Skeletal muscle tissue (tissue), 4 donors: Measurements from ENCODE around the gene DCDC2C. TPM values are rescaled to one million over a fixed set of nuclear protein-coding genes. Genes with fewer than 3 reads are reported as not detected.

Experiments used
- H3K27ac ChIP-seq: one replicate; pipeline ENCODE4 v1.7.0; 2013; ENCODE audit warnings: mild to moderate bottlenecking, low read depth, low read length, inconsistent platforms
- H3K27me3 ChIP-seq, 3 donors: one replicate each; pipeline ENCODE4 v1.7.0; 2013; ENCODE audit warnings: low read length in 3 of 3; ENCODE audit not compliant: control insufficient read depth in 3 of 3, insufficient read depth in 3 of 3
- H3K36me3 ChIP-seq, 3 donors: one replicate each; pipeline ENCODE4 v1.7.0; 2013; ENCODE audit warnings: low read length in 3 of 3; ENCODE audit not compliant: control insufficient read depth in 3 of 3, insufficient read depth in 3 of 3
- H3K4me1 ChIP-seq, 3 donors: one replicate each; pipeline ENCODE4 v1.7.0; 2013; ENCODE audit warnings: low read length in 3 of 3, mild to moderate bottlenecking in 3 of 3; ENCODE audit not compliant: control insufficient read depth in 3 of 3, insufficient read depth in 3 of 3
- H3K4me3 ChIP-seq, 3 donors: one replicate each; pipeline ENCODE4 v1.7.0; 2013; ENCODE audit warnings: low read length in 3 of 3
- H3K9ac ChIP-seq, 3 donors: one replicate each; pipeline ENCODE4 v1.7.0; 2013; ENCODE audit warnings: low read length in 3 of 3, mild to moderate bottlenecking in 3 of 3, moderate library complexity in 2 of 3, low read depth in 1 of 3
- H3K9me3 ChIP-seq, 3 donors: one replicate each; pipeline ENCODE4 v1.7.0; 2013; ENCODE audit warnings: low read length in 3 of 3; ENCODE audit not compliant: control insufficient read depth in 3 of 3
- total RNA-seq: library from RNA; depleted of rRNA; stranded (reverse); fragments of >200 nt; gene quantifications from one replicate; pipeline ENCODE4 v1.2.3, GENCODE V29; 2014
- donor health status: Osteomylitis.

DCDC2C gene
- total RNA-seq, 1 donor from 2014 or later = not detected

- Histone ChIP-seq H3K27ac (no peak overlapping the region), H3K4me1 (peaks cover 0 to 3% (median 0%) of the 10 kb centered on the region in 3 donors)
Measured at GRCh38 chr2:3867469-3867868, 164.1 kb downstream of the DCDC2C start.

GRCh38 chr2:3868012-3868805 is 164.8 kb downstream of the DCDC2C start:
- no peak overlapping the region for H3K9ac ChIP-seq
- peaks cover 0 to 3% (median 0%) of the 10 kb centered on the region in 3 donors for H3K4me1 ChIP-seq
- H3K9me3 ChIP-seq = peaks cover 0 to 2% (median 0%) of the 10 kb centered on the region in 3 donors
- no peaks in the 10 kb centered on the region for H3K36me3 ChIP-seq
- H3K27me3 ChIP-seq = no peaks in the 10 kb centered on the region
- H3K27ac ChIP-seq = no peak overlapping the region
- H3K4me3 ChIP-seq = no peak overlapping the region

More at GRCh38 chr2:3867469-3867868, 164.1 kb downstream of the DCDC2C start:
- Histone ChIP-seq H3K27me3 (no peaks in the 10 kb centered on the region), H3K36me3 (no peaks in the 10 kb centered on the region), H3K9ac (no peak overlapping the region), H3K9me3 (peaks cover 0 to 2% (median 0%) of the 10 kb centered on the region in 3 donors), H3K4me3 (no peak overlapping the region)

GRCh38 chr2:3870222-3870621 is 166.8 kb downstream of the DCDC2C start:
- no peak overlapping the region for H3K4me3 ChIP-seq
- no peaks in the 10 kb centered on the region for H3K27me3 ChIP-seq
- peaks cover 0 to 2% (median 0%) of the 10 kb centered on the region in 3 donors for H3K9me3 ChIP-seq
- H3K9ac ChIP-seq = no peak overlapping the region
- H3K36me3 ChIP-seq = no peaks in the 10 kb centered on the region
- no peak overlapping the region for H3K27ac ChIP-seq
- H3K4me1 ChIP-seq = peaks cover 0 to 3% (median 0%) of the 10 kb centered on the region in 3 donors

GRCh38 chr2:3871002-3871401 is 167.6 kb downstream of the DCDC2C start:
- Histone ChIP-seq H3K36me3 (no peaks in the 10 kb centered on the region), H3K4me3 (no peak overlapping the region), H3K9me3 (peaks cover 0 to 2% (median 0%) of the 10 kb centered on the region in 3 donors), H3K27me3 (no peaks in the 10 kb centered on the region), H3K9ac (no peak overlapping the region), H3K27ac (no peak overlapping the region), H3K4me1 (no peaks in the 10 kb centered on the region)

- Histone ChIP-seq H3K4me3 (no peak overlapping the region), H3K9ac (no peak overlapping the region), H3K4me1 (no peaks in the 10 kb centered on the region), H3K27me3 (no peaks in the 10 kb centered on the region), H3K27ac (no peak overlapping the region), H3K9me3 (peaks cover 0 to 2% (median 0%) of the 10 kb centered on the region in 3 donors), H3K36me3 (no peaks in the 10 kb centered on the region)
Measured at GRCh38 chr2:3872451-3872850, 169.1 kb downstream of the DCDC2C start.

GRCh38 chr2:3873899-3874298 is 170.5 kb downstream of the DCDC2C start:
- H3K4me3 ChIP-seq = no peak overlapping the region
- no peaks in the 10 kb centered on the region for H3K9me3 ChIP-seq
- H3K27ac ChIP-seq = no peak overlapping the region

GRCh38 chr2:3876221-3876620 is 172.8 kb downstream of the DCDC2C start:
- H3K27ac ChIP-seq = no peak overlapping the region
- H3K4me3 ChIP-seq = no peak overlapping the region
- no peaks in the 10 kb centered on the region for H3K27me3 ChIP-seq
- H3K36me3 ChIP-seq = no peaks in the 10 kb centered on the region
- H3K9ac ChIP-seq = no peak overlapping the region
- H3K9me3 ChIP-seq = no peaks in the 10 kb centered on the region
- H3K4me1 ChIP-seq = no peaks in the 10 kb centered on the region

More at GRCh38 chr2:3873899-3874298, 170.5 kb downstream of the DCDC2C start:
- H3K4me1 ChIP-seq = no peaks in the 10 kb centered on the region
- H3K36me3 ChIP-seq = no peaks in the 10 kb centered on the region
- H3K9ac ChIP-seq = no peak overlapping the region
- H3K27me3 ChIP-seq = no peaks in the 10 kb centered on the region

- no peak overlapping the region for H3K4me3 ChIP-seq
- no peaks in the 10 kb centered on the region for H3K9me3 ChIP-seq
- H3K27me3 ChIP-seq = no peaks in the 10 kb centered on the region
- no peak overlapping the region for H3K27ac ChIP-seq
- H3K4me1 ChIP-seq = no peaks in the 10 kb centered on the region
- H3K9ac ChIP-seq = no peak overlapping the region
- H3K36me3 ChIP-seq = no peaks in the 10 kb centered on the region
Measured at GRCh38 chr2:3876685-3877084, 173.3 kb downstream of the DCDC2C start.

- Histone ChIP-seq H3K9ac (no peak overlapping the region), H3K4me1 (no peaks in the 10 kb centered on the region), H3K9me3 (no peaks in the 10 kb centered on the region), H3K36me3 (no peaks in the 10 kb centered on the region), H3K27me3 (no peaks in the 10 kb centered on the region), H3K27ac (no peak overlapping the region), H3K4me3 (no peak overlapping the region)
Measured at GRCh38 chr2:3885629-3886628, 182.6 kb downstream of the DCDC2C start.
